T47D (cell line): ENCODE measurements around the gene GNA14.
"Not testable (repeated sequence)": the region's sequence is repeated elsewhere in the genome, so short reads cannot be mapped to it uniquely, and the experiment has no call there.

Source experiments
- DNase-seq, 2 experiments: peaks; one replicate each; pipeline versions ENCODE4 v3.0.0 to v3.0.0-alpha.2; 2011 to 2012; ENCODE audit warnings: low read depth in 1 of 2, low spot score in 1 of 2
- JUND ChIP-seq: IDR thresholded peaks from 2 replicates; pipeline ENCODE4 v1.6.1; 2012; ENCODE audit warnings: low read depth
- in situ Hi-C: cut with HindIII; loops from 2 replicates; pipeline ENCODE4 v1.10.0; 2016; ENCODE audit warnings: low sequenced_read_pairs, low pct_unique_long_range_greater_than_20kb

Gene GNA14

GRCh38 chr9:77399964-77400363, 248.2 kb downstream of the GNA14 start:
- in situ Hi-C loops = no loop called here
- no peak for DNase-seq
- TF ChIP-seq JUND = no peak

GRCh38 chr9:77398581-77398980, 249.5 kb downstream of the GNA14 start:
- in situ Hi-C loops, DNase-seq: not testable (repeated sequence)

DNA sequence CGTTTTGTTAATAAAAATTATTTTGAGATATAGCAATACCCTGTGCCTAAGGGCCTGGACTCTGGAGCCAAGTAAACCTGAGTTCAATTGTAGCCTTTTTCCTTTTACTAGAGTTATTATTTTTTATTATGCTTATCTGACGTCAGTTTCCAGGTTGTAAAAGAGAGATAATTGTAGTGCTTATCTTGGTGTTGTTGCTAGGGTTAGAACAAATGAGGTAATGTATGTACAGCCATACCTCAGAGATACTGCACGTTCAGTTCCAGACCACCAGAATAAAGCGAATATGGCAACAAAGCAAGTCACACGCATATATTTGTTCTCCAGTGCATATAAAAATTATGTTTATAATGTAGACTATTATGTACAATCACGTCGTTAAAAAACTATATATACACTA, 255.8 kb downstream of the GNA14 start:
- DNase-seq = no peak
- in situ Hi-C loops = no loop called here
- no peak for TF ChIP-seq JUND

- in situ Hi-C loops = no loop called here
Observed at GRCh38 chr9:77391834-77392233, 256.3 kb downstream of the GNA14 start.

DNA sequence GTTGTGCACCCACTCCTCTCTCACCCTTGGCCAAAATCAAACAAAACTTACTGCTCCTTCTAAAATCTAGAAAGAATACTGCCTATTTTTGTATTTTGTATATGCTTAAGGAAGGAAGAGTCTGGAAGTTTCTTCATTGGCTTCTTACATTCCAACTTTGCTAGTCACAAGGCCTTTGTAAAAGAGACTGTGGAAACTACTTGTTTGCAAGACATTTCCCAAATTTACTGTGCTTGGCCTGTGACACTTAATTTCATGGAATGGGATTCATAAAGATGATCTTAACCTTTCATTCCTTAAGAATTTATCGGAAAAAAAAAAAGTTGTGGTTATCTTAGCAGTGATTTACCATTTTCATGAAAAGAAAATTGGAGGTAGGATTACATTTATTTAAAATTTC, 261.9 kb downstream of the GNA14 start:
- TF ChIP-seq JUND = no peak
- DNase-seq = no peak
- in situ Hi-C loops = no loop called here

More at GRCh38 chr9:77391834-77392233, 256.3 kb downstream of the GNA14 start:
- no peak for DNase-seq
- no peak for TF ChIP-seq JUND

- in situ Hi-C loops = no loop called here
- DNase-seq = no peak
- no peak for TF ChIP-seq JUND
Observed at GRCh38 chr9:77384406-77384805, 263.7 kb downstream of the GNA14 start.

DNA sequence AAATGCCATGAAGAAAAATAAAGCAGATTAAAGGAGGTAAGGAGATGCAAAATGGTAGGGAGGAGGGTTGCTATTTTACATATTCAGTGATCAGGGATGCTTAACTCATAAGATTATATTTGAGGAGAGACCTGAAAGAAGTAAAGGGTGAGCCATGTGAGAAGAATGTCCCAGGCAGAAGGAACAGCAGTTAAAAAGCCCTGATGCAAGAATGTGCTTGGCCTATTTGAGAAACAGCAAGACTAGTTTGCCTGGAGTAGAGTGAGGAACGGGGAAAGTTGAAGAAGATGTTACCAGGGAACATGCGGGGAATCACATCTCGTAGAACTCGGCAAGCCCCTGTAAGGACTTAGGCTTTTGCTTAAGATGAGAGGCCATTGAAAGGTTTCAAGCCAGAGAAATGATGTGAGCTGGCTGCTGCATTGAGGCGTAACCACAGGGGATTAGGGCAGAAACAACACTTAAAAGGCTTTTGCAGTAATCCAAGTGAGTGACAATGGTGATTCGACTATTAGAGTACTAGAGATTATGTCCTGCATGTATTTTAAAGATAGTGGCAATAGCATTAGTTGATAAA, 272.1 kb downstream of the GNA14 start:
- TF ChIP-seq JUND = no peak
- DNase-seq = no peak
- in situ Hi-C loops = no loop called here

GRCh38 chr9:77374266-77374665, 273.9 kb downstream of the GNA14 start:
- no peak for DNase-seq
- TF ChIP-seq JUND = no peak
- in situ Hi-C loops = no loop called here
